HepG2 (cell line): Measurements from ENCODE around the gene PLK3. TPM values are rescaled to one million over a fixed set of nuclear protein-coding genes. Genes with fewer than 3 reads are reported as not detected.

Source experiments
- AKAP8 ChIP-seq: sonication (generic); formaldehyde crosslinking; IDR thresholded peaks from 2 replicates; pipeline ENCODE4 v1.5.1; 2020; ENCODE audit warnings: mild to moderate bottlenecking, missing genetic modification reagents
- CBX5 ChIP-seq: sonication (generic); formaldehyde crosslinking; IDR thresholded peaks from 2 replicates; pipeline ENCODE4 v1.4.0; 2020; ENCODE audit warnings: missing genetic modification reagents, borderline replicate concordance
- GMEB2 ChIP-seq: IDR thresholded peaks from 2 replicates; pipeline ENCODE4 v1.6.1; 2016; ENCODE audit warnings: missing biosample characterization, missing genetic modification reagents, low read depth
- HOXD1 ChIP-seq: sonication (generic); formaldehyde crosslinking; IDR thresholded peaks from 2 replicates; pipeline ENCODE4 v1.5.0; 2020; ENCODE audit warnings: missing genetic modification reagents
- KMT2B ChIP-seq: IDR thresholded peaks from 2 replicates; pipeline ENCODE4 v1.6.1; 2016; ENCODE audit warnings: missing genetic modification reagents, missing compliant biosample characterization
- MTF2 ChIP-seq: sonication (generic); formaldehyde crosslinking; IDR thresholded peaks from 2 replicates; pipeline ENCODE4 v1.5.0; 2020; ENCODE audit warnings: missing genetic modification reagents, borderline replicate concordance
- SNAPC2 ChIP-seq: sonication (generic); formaldehyde crosslinking; IDR thresholded peaks from 2 replicates; pipeline ENCODE4 v1.8.1; 2022; ENCODE audit warnings: mild to moderate bottlenecking, missing genetic modification reagents
- TAF15 ChIP-seq: fragments of 200-400 bp; formaldehyde crosslinking; IDR thresholded peaks from one replicate; pipeline ENCODE4 v1.6.1; 2018; ENCODE audit warnings: mild to moderate bottlenecking, low read depth, low read length; ENCODE audit not compliant: poor library complexity, severe bottlenecking
- TCF12 ChIP-seq, 2 experiments: fragments of 450-650 bp in 1 of 2; sonication (generic) in 1 of 2; formaldehyde crosslinking in 1 of 2; IDR thresholded peaks; 2 replicates each; pipeline versions ENCODE4 v1.6.1 to v1.8.0; 2017 to 2022; ENCODE audit warnings: antibody characterized with exemption in 1 of 2, mild to moderate bottlenecking in 1 of 2, missing genetic modification reagents in 1 of 2, moderate library complexity in 1 of 2
- ZBTB33 ChIP-seq: sonication (generic); formaldehyde crosslinking; IDR thresholded peaks from 2 replicates; pipeline ENCODE4 v1.4.0; 2020; ENCODE audit warnings: missing genetic modification reagents
- ZBTB4 ChIP-seq: sonication (generic); formaldehyde crosslinking; IDR thresholded peaks from 2 replicates; pipeline ENCODE4 v1.4.0; 2020; ENCODE audit warnings: missing genetic modification reagents, mild to moderate bottlenecking, borderline replicate concordance
- ZBTB42 ChIP-seq: sonication (generic); formaldehyde crosslinking; IDR thresholded peaks from 2 replicates; pipeline ENCODE4 v1.5.0; 2020; ENCODE audit warnings: mild to moderate bottlenecking, missing genetic modification reagents
- ZNF687 ChIP-seq: sonication (generic); formaldehyde crosslinking; IDR thresholded peaks from 2 replicates; pipeline ENCODE4 v1.5.1; 2020; ENCODE audit warnings: mild to moderate bottlenecking, missing genetic modification reagents, moderate library complexity
- ZNF768 ChIP-seq: sonication (generic); formaldehyde crosslinking; IDR thresholded peaks from 2 replicates; pipeline ENCODE4 v1.4.0; 2020; ENCODE audit warnings: missing genetic modification reagents
- polyA plus RNA-seq, 8 experiments: library from polyadenylated mRNA; depleted of rRNA in 3 of 8; stranded (reverse) in 7 of 8; unstranded in 1 of 8; fragments of >200 nt; fragmentation: Illumina TruSeq in 4 of 8; extraction: Trizol in 4 of 8; gene quantifications; 2 replicates each; pipeline versions ENCODE4 v1.2.1 to v1.2.3, GENCODE V29; 2011 to 2016; ENCODE audit warnings: low read depth in 4 of 8, missing spikeins in 1 of 8, mixed read lengths in 1 of 8; ENCODE audit not compliant: insufficient read depth in 1 of 8
- total RNA-seq, 5 experiments: library from RNA; depleted of rRNA; stranded (reverse); fragments of >200 nt; fragmentation: Illumina TruSeq; extraction: Trizol; gene quantifications; 2 replicates each; pipeline ENCODE4 v1.2.3, GENCODE V29; 2016; ENCODE audit warnings: low read depth in 1 of 5

The PLK3 gene
- total and polyA plus RNA-seq, 2 of the 13 experiments (the other 11 are each of a cell fraction or from before 2014, with no cell fraction given): 9.8 to 16.9 TPM

- TF ChIP-seq ZBTB42 (CRISPR knock-in tag) (peak; percentile 73; the same call in 1 of the 2 replicates), KMT2B (CRISPR knock-in tag) (peak; percentile 91), GMEB2 (peak; percentile 74), ZBTB33 (CRISPR knock-in tag) (peak; percentile 64; the same call in 1 of the 2 replicates), ZBTB4 (CRISPR knock-in tag) (peak; percentile 74; the same call in 1 of the 2 replicates), AKAP8 (no peak; the same call in 1 of the 2 replicates), ZNF687 (CRISPR knock-in tag) (peak; percentile 94), MTF2 (CRISPR knock-in tag) (no peak), TCF12 (IDR thresholded peaks at IDR 0.05) (no peak), TCF12 (CRISPR knock-in tag; IDR thresholded peaks at IDR 0.05) (no peak), HOXD1 (peak; percentile 84; the same call in 1 of the 2 replicates), ZNF768 (CRISPR knock-in tag) (peak; percentile 56), CBX5 (peak; percentile 57; the same call in 1 of the 2 replicates), SNAPC2 (CRISPR knock-in tag) (peak; percentile 70; the same call in 1 of the 2 replicates), TAF15 (peak; percentile 37)
Measured at GRCh38 chr1:44775078-44775929, 24.9 kb upstream of the PLK3 start, which contains the start of gene RPS8 (continued).
